Measurements from ENCODE around the gene ACY1. TPM values are rescaled to one million over a fixed set of nuclear protein-coding genes. Genes with fewer than 3 reads are reported as not detected.

The ACY1 gene
- 10 to 100 TPM; 74.7 to 75.5 TPM for total RNA-seq

DNA sequence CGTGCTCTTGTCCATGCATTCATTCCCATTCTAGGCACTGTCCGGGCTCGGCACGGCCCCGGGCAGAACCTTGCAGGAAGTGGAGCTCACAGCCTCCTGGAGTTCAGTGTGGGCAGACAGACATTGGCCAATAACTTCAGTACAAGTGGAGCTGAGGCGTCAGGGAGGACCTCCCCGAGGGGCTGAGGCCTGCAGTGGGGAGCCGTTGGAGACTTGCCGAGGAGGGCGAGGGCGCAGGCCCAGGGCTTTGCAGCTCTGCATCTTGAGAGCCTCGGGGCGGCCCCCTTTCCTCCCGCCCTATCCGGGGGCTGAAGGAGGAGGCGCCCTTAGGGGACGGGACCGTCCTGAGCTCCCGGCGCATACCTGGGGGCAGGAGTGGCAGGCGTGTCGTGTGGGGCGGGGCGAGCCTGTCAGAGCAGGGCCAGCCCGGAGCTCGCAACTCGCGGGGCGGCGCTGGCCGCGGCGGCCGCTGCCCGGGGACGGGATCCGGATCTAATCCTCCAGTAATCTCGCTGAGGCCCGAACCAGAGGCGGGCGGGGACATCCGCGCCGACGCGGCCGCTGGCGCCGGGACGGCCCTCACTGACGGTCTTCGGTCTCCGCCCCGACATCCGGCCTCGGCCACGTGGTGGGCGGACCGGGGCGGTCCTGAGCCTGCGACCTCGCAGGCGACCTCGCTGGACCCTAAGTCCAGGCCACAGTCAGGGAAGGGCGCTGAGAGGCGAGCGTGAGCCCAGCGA is at the start of gene ACY1:
Gene ACY1 (plus strand): TSS at position 698 of the 740 bp plus-strand sequence. CDS start 530 bp downstream, outside the sequence.
- Mint-ChIP-seq H3K4me1 (peaks cover 15% of the 10 kb centered on the region), H3K4me3 (peak within 1 kb of the TSS; percentile 88)

GRCh38 chr3:51934139-51934850 is 49.0 kb upstream of the ACY1 start:
- DNase-seq = no peak
- H3K36me3 Mint-ChIP-seq = peaks cover 31% of the 10 kb centered on the region
- H3K27ac Mint-ChIP-seq = no peak overlapping the region
- H3K4me3 Mint-ChIP-seq = no peak overlapping the region
- peaks cover 6% of the 10 kb centered on the region for H3K4me1 Mint-ChIP-seq
- no peaks in the 10 kb centered on the region for H3K27me3 Mint-ChIP-seq
- H3K9me3 Mint-ChIP-seq = no peaks in the 10 kb centered on the region

More for the DNA sequence above, at the start of gene ACY1:
- Mint-ChIP-seq H3K27ac (peak within 1 kb of the TSS; percentile 89), H3K27me3 (no peaks in the 10 kb centered on the region), H3K9me3 (no peaks in the 10 kb centered on the region), H3K36me3 (no peaks in the 10 kb centered on the region)
- peak; percentile 91 for DNase-seq

DNA sequence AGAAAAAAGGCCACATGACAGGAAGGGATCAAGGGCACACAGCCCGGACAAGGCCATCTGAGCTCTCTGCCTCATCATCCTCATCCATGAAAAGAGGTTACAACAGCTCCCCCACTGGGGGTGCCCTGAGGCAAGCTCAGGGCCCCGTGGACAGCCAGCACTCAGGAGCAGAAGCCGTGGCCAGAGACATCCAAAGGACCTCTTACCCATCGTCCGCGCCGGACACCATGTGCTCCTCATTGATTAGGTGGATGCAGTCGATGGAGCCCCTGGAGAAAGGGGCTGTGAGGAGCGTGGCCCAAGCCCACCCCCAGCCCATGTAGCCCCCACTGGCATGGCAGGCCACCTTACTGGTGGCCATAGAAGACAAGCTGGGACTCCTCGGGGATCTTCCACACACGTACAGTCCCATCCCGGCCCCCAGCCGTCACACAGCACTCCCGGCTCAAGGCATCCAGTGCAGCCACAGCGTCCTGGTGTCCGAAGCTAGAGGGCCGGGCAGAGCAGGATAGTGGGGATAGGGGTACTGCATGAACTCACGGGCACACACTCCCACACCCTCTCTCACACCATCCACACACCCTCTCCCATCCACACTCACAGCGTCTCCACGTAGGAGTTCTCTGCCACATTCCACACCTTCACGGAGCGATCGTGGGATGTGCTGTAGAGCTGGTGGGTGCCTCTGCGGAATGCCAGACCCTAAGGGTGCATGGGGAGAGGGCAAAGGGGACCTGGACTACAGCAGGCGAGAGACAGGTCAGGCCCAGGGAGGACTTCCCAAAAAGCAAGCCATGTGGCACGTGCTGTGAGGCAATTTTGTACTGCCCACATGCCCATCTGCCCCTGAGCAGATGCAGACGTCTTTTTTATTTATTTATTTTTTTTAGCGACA is 48.1 kb upstream of the ACY1 start:
- Mint-ChIP-seq H3K36me3 (peaks cover 35% of the 10 kb centered on the region), H3K27ac (no peak overlapping the region), H3K4me1 (peaks cover 14% of the 10 kb centered on the region), H3K27me3 (no peaks in the 10 kb centered on the region), H3K4me3 (no peak overlapping the region), H3K9me3 (no peaks in the 10 kb centered on the region)
- no peak for DNase-seq

- H3K27me3 Mint-ChIP-seq = no peaks in the 10 kb centered on the region
- H3K9me3 Mint-ChIP-seq = no peaks in the 10 kb centered on the region
- DNase-seq = no peak
- no peak overlapping the region for H3K4me3 Mint-ChIP-seq
- H3K4me1 Mint-ChIP-seq = peaks cover 22% of the 10 kb centered on the region
- H3K27ac Mint-ChIP-seq = no peak overlapping the region
- peaks cover 36% of the 10 kb centered on the region for H3K36me3 Mint-ChIP-seq
Observed at GRCh38 chr3:51935886-51936755, 47.2 kb upstream of the ACY1 start.

- Mint-ChIP-seq H3K4me1 (peaks cover 24% of the 10 kb centered on the region), H3K4me3 (no peak overlapping the region), H3K27ac (no peak overlapping the region), H3K27me3 (no peaks in the 10 kb centered on the region), H3K9me3 (no peaks in the 10 kb centered on the region), H3K36me3 (peaks cover 35% of the 10 kb centered on the region)
- no peak for DNase-seq
Observed at GRCh38 chr3:51937014-51937413, 46.3 kb upstream of the ACY1 start.

DNA sequence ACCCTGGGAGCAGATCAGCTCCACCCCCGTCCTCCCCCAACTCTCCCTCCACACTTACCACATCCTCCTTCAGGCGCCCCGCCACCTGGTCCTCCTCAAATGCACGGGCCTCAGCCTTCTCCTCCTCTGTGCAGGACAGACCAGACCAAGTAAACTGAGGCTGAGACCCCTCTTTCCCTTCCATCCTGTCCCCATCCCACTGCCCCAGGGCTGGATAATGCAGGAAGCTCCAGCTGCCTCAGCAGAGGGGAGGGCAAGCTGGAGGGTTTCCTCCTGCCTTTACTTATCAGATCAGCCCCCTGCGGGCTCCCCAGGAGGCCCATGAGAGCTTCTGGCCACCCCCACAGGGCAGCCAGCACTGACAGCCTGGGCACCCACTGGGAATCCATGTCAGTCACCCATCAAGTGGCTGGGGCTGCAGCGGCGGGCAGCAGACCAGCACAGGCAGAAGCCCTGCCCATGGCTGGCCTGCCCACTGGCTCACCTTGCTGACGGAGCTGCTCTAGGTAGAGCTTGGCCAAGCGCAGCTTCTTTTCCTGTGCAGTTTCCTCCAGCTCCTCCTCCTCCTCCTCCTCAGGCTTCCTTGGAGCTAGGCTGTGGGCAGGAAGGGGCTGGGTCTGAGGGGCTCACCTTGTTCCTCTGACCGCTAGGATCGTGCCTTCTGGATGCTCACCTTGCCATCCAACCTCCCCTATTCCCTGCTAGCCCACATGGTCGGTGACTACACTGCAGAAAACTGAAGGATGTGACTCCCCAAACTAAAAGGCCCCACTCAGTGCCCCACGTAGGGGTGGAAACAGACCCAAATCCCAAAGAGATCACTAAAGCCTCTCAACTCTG is 45.5 kb upstream of the ACY1 start:
- no peak overlapping the region for H3K27ac Mint-ChIP-seq
- H3K27me3 Mint-ChIP-seq = no peaks in the 10 kb centered on the region
- peaks cover 24% of the 10 kb centered on the region for H3K4me1 Mint-ChIP-seq
- no peak for DNase-seq
- H3K9me3 Mint-ChIP-seq = no peaks in the 10 kb centered on the region
- peaks cover 31% of the 10 kb centered on the region for H3K36me3 Mint-ChIP-seq
- no peak overlapping the region for H3K4me3 Mint-ChIP-seq

- Mint-ChIP-seq H3K27me3 (no peaks in the 10 kb centered on the region), H3K4me3 (peak overlapping the region; percentile 33), H3K4me1 (peaks cover 27% of the 10 kb centered on the region), H3K36me3 (peaks cover 31% of the 10 kb centered on the region), H3K27ac (peak overlapping the region; percentile 4), H3K9me3 (no peaks in the 10 kb centered on the region)
- no peak for DNase-seq
Observed at GRCh38 chr3:51938780-51939425, 44.4 kb upstream of the ACY1 start.

GRCh38 chr3:51940648-51941462 is 42.5 kb upstream of the ACY1 start:
- Mint-ChIP-seq H3K27me3 (no peaks in the 10 kb centered on the region), H3K4me3 (peak overlapping the region; percentile 85), H3K27ac (peak overlapping the region; percentile 64), H3K36me3 (peaks cover 28% of the 10 kb centered on the region), H3K9me3 (no peaks in the 10 kb centered on the region), H3K4me1 (peaks cover 27% of the 10 kb centered on the region)
- no peak for DNase-seq

- Mint-ChIP-seq H3K4me1 (peaks cover 27% of the 10 kb centered on the region), H3K9me3 (no peaks in the 10 kb centered on the region), H3K27me3 (no peaks in the 10 kb centered on the region), H3K36me3 (peaks cover 28% of the 10 kb centered on the region), H3K27ac (peak overlapping the region; percentile 64), H3K4me3 (peak overlapping the region; percentile 85)
- no peak for DNase-seq
Observed at GRCh38 chr3:51941463-51941797, 41.9 kb upstream of the ACY1 start.

GRCh38 chr3:51941798-51942602 is 41.3 kb upstream of the ACY1 start, which contains the start of the genes PARP3 and RRP9:
TSS of gene PARP3 (plus strand) at chr3:51942363. CDS start at chr3:51943356, 993 bp downstream.
TSS of gene RRP9 (minus strand) at chr3:51941904. CDS start at chr3:51941867, 37 bp downstream.
- H3K9me3 Mint-ChIP-seq = no peaks in the 10 kb centered on the region
- H3K4me1 Mint-ChIP-seq = peaks cover 27% of the 10 kb centered on the region
- peak within 1 kb of the TSS; percentile 87 for H3K27ac Mint-ChIP-seq
- peaks cover 27% of the 10 kb centered on the region for H3K36me3 Mint-ChIP-seq
- no peaks in the 10 kb centered on the region for H3K27me3 Mint-ChIP-seq
- H3K4me3 Mint-ChIP-seq = peak within 1 kb of the TSS; percentile 85
- peak; percentile 100 for DNase-seq

- no peaks in the 10 kb centered on the region for H3K27me3 Mint-ChIP-seq
- peak overlapping the region; percentile 87 for H3K27ac Mint-ChIP-seq
- peaks cover 27% of the 10 kb centered on the region for H3K4me1 Mint-ChIP-seq
- H3K36me3 Mint-ChIP-seq = peaks cover 19% of the 10 kb centered on the region
- no peaks in the 10 kb centered on the region for H3K9me3 Mint-ChIP-seq
- H3K4me3 Mint-ChIP-seq = peak overlapping the region; percentile 85
- peak; percentile 72 for DNase-seq
Observed at GRCh38 chr3:51942603-51943450, 40.5 kb upstream of the ACY1 start.
